ENCODE measurements around the gene INKA2.

The INKA2 gene

DNA sequence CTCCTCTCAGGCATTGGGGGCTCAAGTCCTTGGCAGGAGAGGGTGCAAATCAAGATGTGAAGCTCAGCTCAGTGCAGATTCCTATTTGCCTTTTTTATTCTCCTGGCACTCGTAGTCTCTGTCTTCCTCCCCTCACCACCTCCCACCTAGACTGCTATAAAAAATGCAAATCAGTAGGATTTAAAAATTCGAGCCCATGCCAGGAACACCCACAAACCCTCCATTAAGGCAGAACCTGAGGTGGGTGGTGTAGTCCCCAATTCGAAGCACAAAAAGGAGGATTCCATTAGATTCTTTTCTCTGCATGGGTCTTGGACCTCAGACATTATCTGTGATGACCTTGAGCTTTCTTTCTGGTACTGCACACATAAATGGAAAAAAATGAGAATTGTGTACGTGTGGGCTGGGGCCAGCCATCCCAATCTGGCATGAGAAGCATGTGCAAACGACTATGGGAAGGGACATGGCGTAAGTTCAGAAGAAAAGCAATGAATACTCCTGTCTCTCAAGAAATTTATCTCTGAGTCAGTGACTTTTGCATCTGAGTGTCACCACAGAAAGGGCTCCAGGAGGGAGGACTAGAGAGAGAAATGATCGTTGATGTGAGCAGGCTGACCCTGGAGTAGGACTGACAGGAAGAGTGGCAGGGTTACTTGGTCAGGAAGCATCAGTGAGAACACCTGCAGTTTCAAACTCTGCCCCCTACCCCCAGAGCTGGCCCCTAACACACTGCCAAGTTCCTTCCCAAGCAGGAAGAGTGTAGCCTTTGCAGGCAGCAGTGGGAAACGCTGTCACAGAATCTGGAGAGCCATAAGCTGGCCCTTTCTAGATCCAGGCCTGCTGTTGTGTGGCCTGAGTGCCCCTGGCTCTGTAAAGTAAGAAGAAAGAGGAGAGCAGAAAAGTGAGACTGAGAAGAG is 1.7 kb downstream of the INKA2 start:
- Histone ChIP-seq H3K9me3 (ENCODE audit: control insufficient read depth, insufficient read depth, low read length) (no peaks in the 10 kb centered on the region), H3K27me3 (ENCODE audit: control insufficient read depth, insufficient read depth, low read length) (peaks cover 10% of the 10 kb centered on the region), H3K36me3 (ENCODE audit: control insufficient read depth, insufficient read depth, low read length) (peaks cover 2% of the 10 kb centered on the region), H3K4me3 (ENCODE audit: low read depth, low read length) (peak overlapping the region; percentile 78), H3K4me1 (ENCODE audit: control insufficient read depth, insufficient read depth, low read length) (peaks cover 33% of the 10 kb centered on the region), H3K9ac (ENCODE audit: low read depth, low read length) (no peak overlapping the region)

DNA sequence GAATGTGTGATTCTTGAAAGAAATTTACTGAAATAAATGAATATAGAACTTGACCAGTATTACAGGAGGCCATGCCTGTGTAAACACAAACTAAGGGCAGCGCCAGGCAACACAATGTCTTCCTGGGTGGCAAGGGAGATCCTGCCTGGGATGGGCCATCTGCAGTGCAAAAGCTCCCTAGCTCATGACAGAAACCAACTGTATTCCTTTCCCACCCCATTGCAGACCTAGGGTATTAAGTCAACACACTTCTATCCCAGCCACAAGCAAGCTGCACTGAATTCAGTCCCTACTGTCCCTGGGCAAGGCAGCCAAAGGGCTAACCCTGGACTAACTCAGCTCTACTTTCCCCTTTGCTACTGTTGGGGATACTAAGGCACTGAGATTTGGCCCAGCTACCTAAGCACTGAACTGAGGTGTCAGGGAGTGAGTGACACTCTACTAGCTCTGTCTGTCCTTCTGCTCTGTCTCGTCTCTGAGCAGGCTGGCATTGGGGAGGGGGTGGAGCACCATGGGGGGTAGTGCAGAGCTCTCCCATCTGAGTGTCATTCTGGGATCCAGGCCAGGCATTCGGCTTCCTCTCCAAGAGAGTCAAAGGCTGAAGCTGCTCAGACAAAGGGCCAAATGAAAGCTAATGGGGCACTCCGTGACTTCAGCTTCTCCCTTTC is 2.5 kb downstream of the INKA2 start:
- peaks cover 33% of the 10 kb centered on the region for H3K4me1 ChIP-seq (ENCODE audit: control insufficient read depth, insufficient read depth, low read length)
- H3K9me3 ChIP-seq (ENCODE audit: control insufficient read depth, insufficient read depth, low read length): no peaks in the 10 kb centered on the region
- H3K9ac ChIP-seq (ENCODE audit: low read depth, low read length): no peak overlapping the region
- H3K36me3 ChIP-seq (ENCODE audit: control insufficient read depth, insufficient read depth, low read length): peaks cover 2% of the 10 kb centered on the region
- H3K4me3 ChIP-seq (ENCODE audit: low read depth, low read length): peak overlapping the region; percentile 78
- peaks cover 8% of the 10 kb centered on the region for H3K27me3 ChIP-seq (ENCODE audit: control insufficient read depth, insufficient read depth, low read length)

DNA sequence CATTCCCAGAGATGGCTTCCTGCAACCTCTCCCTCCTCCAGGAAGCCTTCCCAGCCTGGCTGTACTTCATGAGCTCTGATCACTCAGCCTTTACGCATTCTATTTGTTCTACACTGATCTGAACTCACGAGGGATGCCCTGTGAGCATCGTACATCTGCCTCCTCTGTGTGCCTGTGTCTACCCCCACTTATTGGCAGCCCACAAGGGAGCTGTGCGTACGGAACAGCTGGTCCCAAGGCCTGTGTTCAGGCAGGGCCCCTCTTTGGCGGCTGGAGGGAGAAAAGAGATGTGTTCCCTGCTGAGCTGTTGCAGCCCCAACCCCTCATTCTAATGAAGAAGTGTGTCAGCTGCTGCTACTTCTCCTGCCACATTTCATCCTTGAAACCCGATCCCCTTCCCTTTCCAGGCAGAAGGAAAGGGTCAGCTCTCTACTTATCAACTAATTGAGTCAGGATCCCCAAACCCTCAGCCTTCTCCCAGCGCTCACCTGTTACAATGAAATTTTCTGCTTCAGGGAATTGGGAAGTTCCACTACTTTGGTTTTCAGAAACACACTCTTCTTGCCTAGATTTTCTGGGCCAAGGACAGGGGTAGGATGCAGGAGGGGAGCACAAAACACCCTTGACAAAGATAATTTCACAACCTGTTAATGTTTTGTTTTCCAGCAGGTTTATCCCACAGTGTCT is 3.2 kb downstream of the INKA2 start:
- peaks cover 30% of the 10 kb centered on the region for H3K4me1 ChIP-seq (ENCODE audit: control insufficient read depth, insufficient read depth, low read length)
- H3K9ac ChIP-seq (ENCODE audit: low read depth, low read length): no peak overlapping the region
- no peaks in the 10 kb centered on the region for H3K9me3 ChIP-seq (ENCODE audit: control insufficient read depth, insufficient read depth, low read length)
- H3K27me3 ChIP-seq (ENCODE audit: control insufficient read depth, insufficient read depth, low read length): peaks cover 2% of the 10 kb centered on the region
- peak overlapping the region; percentile 78 for H3K4me3 ChIP-seq (ENCODE audit: low read depth, low read length)
- peaks cover 2% of the 10 kb centered on the region for H3K36me3 ChIP-seq (ENCODE audit: control insufficient read depth, insufficient read depth, low read length)

DNA sequence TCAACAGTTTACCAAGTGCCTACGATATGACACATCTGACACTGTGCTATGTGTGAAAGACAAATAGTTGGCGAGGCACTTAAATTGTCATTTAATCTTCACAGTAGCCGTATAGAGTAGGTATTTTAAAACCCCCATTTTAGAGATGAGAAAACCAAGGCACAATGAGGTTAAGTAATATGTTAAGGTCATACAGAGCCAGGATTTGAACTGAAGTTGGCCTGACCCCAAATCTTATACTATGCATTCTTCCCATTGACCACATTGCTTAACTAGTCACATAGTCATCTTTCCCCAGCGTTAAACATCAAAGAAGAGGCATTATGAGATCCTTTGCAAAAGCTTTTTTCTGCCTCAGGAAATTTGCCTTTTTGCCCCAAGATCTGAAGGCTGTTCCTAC is 3.9 kb downstream of the INKA2 start:
- H3K4me3 ChIP-seq (ENCODE audit: low read depth, low read length): no peak overlapping the region
- H3K36me3 ChIP-seq (ENCODE audit: control insufficient read depth, insufficient read depth, low read length): peaks cover 2% of the 10 kb centered on the region
- H3K4me1 ChIP-seq (ENCODE audit: control insufficient read depth, insufficient read depth, low read length): peaks cover 30% of the 10 kb centered on the region
- no peaks in the 10 kb centered on the region for H3K27me3 ChIP-seq (ENCODE audit: control insufficient read depth, insufficient read depth, low read length)
- H3K9ac ChIP-seq (ENCODE audit: low read depth, low read length): no peak overlapping the region
- H3K9me3 ChIP-seq (ENCODE audit: control insufficient read depth, insufficient read depth, low read length): no peaks in the 10 kb centered on the region

DNA sequence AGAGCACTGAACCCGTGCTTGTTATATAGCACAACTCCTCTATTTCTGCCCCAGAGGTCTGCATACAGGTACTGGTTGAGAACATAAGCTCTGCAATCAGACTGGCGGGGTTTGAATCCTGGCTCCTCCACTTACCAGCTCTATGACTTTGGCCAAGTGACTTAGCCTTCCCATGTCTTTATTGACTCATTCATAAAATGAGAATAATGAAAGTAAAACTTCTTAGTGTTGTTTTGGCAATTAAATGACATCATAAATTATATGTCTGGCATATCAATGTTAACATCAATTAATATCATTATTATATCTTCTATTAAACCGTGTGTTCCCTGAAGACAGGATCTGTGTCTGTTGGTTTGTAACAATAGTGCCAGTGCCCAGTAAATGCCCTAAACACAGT is 4.3 kb downstream of the INKA2 start:
- Histone ChIP-seq H3K9ac (ENCODE audit: low read depth, low read length) (no peak overlapping the region), H3K27me3 (ENCODE audit: control insufficient read depth, insufficient read depth, low read length) (no peaks in the 10 kb centered on the region), H3K36me3 (ENCODE audit: control insufficient read depth, insufficient read depth, low read length) (peaks cover 2% of the 10 kb centered on the region), H3K4me3 (ENCODE audit: low read depth, low read length) (no peak overlapping the region), H3K9me3 (ENCODE audit: control insufficient read depth, insufficient read depth, low read length) (no peaks in the 10 kb centered on the region), H3K4me1 (ENCODE audit: control insufficient read depth, insufficient read depth, low read length) (peaks cover 32% of the 10 kb centered on the region)

DNA sequence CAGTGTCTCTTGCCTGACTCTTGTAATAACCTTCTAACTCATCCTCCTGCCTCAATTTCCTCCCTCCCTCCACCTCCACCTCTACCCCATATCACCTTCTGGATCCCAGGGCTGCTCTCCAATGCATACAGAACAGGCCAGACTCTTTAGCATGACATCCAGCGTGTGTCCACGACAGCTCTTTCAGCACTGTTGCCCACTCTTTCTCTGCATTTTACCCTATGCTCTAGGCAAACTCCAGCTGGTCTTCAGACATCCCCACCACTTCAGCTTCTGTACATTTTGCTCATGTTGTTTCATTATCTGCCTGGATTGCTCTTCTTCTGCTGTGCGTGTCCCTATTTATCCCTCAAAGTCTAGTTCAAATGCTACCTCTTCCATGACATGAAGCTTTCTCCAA is 4.8 kb downstream of the INKA2 start:
- Histone ChIP-seq H3K4me1 (ENCODE audit: control insufficient read depth, insufficient read depth, low read length) (peaks cover 37% of the 10 kb centered on the region), H3K9me3 (ENCODE audit: control insufficient read depth, insufficient read depth, low read length) (no peaks in the 10 kb centered on the region), H3K9ac (ENCODE audit: low read depth, low read length) (no peak overlapping the region), H3K36me3 (ENCODE audit: control insufficient read depth, insufficient read depth, low read length) (peaks cover 2% of the 10 kb centered on the region), H3K4me3 (ENCODE audit: low read depth, low read length) (no peak overlapping the region), H3K27me3 (ENCODE audit: control insufficient read depth, insufficient read depth, low read length) (no peaks in the 10 kb centered on the region)

DNA sequence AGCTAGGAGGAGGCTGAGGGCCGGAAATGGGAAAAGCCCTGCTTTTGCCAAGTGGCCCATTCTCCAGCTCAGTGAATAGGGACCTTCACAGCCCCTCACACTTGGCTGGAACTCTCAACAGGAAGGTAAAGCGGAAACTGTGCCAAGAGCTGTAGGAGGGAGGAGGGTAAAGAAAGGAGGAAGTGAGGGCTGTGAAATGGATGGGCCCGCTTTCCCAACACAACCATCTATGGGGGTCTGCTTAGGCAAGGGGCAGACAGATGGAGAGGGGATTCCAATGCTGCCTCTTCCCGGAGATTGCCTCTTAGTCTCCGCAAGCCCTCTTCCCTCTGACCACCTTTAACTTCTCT is 5.2 kb downstream of the INKA2 start:
- Histone ChIP-seq H3K9me3 (ENCODE audit: control insufficient read depth, insufficient read depth, low read length) (no peaks in the 10 kb centered on the region), H3K27me3 (ENCODE audit: control insufficient read depth, insufficient read depth, low read length) (no peaks in the 10 kb centered on the region), H3K36me3 (ENCODE audit: control insufficient read depth, insufficient read depth, low read length) (peaks cover 2% of the 10 kb centered on the region), H3K4me3 (ENCODE audit: low read depth, low read length) (no peak overlapping the region), H3K9ac (ENCODE audit: low read depth, low read length) (no peak overlapping the region), H3K4me1 (ENCODE audit: control insufficient read depth, insufficient read depth, low read length) (peaks cover 37% of the 10 kb centered on the region)

DNA sequence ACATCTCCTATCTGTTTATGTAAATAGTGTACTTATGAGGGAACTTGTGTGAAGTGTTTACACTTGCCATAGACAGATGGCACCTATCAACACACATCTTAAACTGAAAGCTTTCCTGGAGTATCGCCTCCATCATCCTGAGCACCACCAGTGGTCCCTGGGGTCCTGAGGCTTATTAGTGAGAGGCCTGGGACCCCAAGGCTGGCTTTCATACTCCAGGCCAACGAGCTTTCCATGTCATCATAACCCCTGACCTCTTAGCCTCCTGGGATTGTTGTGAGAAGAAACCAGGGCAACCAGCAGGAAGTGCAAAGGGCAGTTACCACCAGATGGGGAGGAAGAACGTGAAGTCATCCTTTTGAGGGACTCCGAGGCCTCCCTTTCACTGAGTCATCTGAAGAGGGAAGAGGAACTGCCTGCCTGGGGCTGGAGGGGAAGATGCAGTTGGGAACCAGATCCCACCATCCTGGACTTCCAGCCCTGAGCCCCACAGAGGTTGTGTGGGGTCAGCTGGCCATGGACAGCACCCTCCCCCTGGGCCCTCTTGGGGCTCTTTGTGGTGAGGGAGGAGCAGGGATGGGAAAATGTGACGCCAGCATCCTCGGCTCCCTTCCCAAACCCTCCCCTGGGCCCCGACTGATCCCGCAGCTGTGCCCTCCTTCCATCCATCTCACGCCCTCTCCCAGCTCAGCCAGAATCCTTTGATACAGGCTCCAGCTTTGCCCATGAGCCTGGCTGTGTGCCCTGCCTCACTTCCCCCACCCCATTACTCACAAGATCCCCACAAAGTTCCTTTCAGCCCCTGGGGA is 5.8 kb downstream of the INKA2 start:
- H3K36me3 ChIP-seq (ENCODE audit: control insufficient read depth, insufficient read depth, low read length): no peaks in the 10 kb centered on the region
- peaks cover 37% of the 10 kb centered on the region for H3K4me1 ChIP-seq (ENCODE audit: control insufficient read depth, insufficient read depth, low read length)
- no peaks in the 10 kb centered on the region for H3K9me3 ChIP-seq (ENCODE audit: control insufficient read depth, insufficient read depth, low read length)
- H3K9ac ChIP-seq (ENCODE audit: low read depth, low read length): no peak overlapping the region
- no peaks in the 10 kb centered on the region for H3K27me3 ChIP-seq (ENCODE audit: control insufficient read depth, insufficient read depth, low read length)
- H3K4me3 ChIP-seq (ENCODE audit: low read depth, low read length): no peak overlapping the region

DNA sequence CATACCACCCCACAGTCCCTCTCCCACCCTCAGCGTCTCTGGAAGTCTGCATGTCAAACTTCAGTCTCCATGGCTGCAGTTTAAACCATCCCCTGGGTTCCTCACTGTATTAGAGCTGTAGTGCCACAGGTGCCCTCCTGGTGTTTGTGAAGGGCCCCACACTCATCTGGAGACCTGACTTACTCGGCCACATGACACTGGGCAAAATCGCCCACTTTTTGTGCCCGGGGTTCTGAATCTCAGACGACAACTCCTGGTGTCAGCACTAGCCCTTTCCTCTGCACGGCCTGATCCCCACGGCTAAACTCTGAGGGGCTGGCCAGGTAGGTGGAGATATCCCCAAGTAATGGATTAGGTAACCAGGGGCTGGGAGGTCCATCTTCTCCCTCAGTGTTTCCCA is 6.5 kb downstream of the INKA2 start:
- peaks cover 35% of the 10 kb centered on the region for H3K4me1 ChIP-seq (ENCODE audit: control insufficient read depth, insufficient read depth, low read length)

DNA sequence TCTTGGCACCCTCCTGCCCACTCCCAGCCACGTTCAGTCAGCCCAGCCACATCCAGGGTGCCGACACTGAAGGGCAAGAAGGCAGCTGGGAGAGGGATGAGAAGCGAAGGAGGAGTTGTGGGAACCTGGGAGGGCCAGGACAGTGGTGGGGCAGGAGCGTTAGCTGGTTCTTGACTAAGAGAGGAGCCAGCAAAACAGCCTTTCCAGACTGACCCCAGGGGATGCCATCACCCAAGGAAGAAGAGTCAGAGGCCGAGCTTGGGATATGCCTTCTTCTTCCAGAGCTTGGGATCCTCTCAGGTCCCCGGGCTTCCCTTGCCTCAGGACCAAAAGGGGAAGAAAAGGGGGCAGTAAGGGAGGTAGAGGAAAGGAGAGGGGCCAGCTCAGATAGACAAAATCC is 7.2 kb downstream of the INKA2 start:
- H3K36me3 ChIP-seq (ENCODE audit: control insufficient read depth, insufficient read depth, low read length): peaks cover 6% of the 10 kb centered on the region
- no peaks in the 10 kb centered on the region for H3K9me3 ChIP-seq (ENCODE audit: control insufficient read depth, insufficient read depth, low read length)
- peaks cover 28% of the 10 kb centered on the region for H3K4me1 ChIP-seq (ENCODE audit: control insufficient read depth, insufficient read depth, low read length)
- H3K4me3 ChIP-seq (ENCODE audit: low read depth, low read length): no peak overlapping the region
- no peaks in the 10 kb centered on the region for H3K27me3 ChIP-seq (ENCODE audit: control insufficient read depth, insufficient read depth, low read length)
- H3K9ac ChIP-seq (ENCODE audit: low read depth, low read length): no peak overlapping the region

More for the DNA sequence above, 6.5 kb downstream of the INKA2 start:
- Histone ChIP-seq H3K4me3 (ENCODE audit: low read depth, low read length) (no peak overlapping the region), H3K27me3 (ENCODE audit: control insufficient read depth, insufficient read depth, low read length) (no peaks in the 10 kb centered on the region), H3K9me3 (ENCODE audit: control insufficient read depth, insufficient read depth, low read length) (no peaks in the 10 kb centered on the region), H3K36me3 (ENCODE audit: control insufficient read depth, insufficient read depth, low read length) (no peaks in the 10 kb centered on the region), H3K9ac (ENCODE audit: low read depth, low read length) (no peak overlapping the region)

DNA sequence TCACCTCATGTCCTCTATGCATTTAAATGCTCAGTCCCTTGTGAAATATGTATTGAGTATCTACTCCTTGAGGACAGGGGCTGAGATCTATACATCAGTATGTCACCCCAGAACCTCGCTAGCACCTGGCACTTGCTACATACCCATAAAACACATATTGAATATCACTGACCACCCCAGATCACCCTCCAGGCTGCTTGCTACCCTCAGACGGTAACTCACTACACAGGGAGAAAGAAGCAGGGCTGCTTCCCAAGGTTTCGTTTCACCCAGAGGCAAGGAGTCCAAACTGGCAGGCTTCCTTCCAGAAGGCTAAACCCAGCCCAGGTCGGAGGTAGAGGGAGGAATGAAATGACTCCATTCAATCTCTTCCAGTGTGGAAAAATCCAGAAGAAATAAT is 8.5 kb downstream of the INKA2 start:
- Histone ChIP-seq H3K4me3 (ENCODE audit: low read depth, low read length) (no peak overlapping the region), H3K9ac (ENCODE audit: low read depth, low read length) (no peak overlapping the region), H3K4me1 (ENCODE audit: control insufficient read depth, insufficient read depth, low read length) (peaks cover 16% of the 10 kb centered on the region), H3K9me3 (ENCODE audit: control insufficient read depth, insufficient read depth, low read length) (no peaks in the 10 kb centered on the region), H3K36me3 (ENCODE audit: control insufficient read depth, insufficient read depth, low read length) (peaks cover 7% of the 10 kb centered on the region), H3K27me3 (ENCODE audit: control insufficient read depth, insufficient read depth, low read length) (no peaks in the 10 kb centered on the region)

All from iPS-15b (cell line).